Colonic mucosa (tissue), 4 donors: ENCODE results near the gene NCAM1. TPM values are rescaled to one million over a fixed set of nuclear protein-coding genes. Genes with fewer than 3 reads are reported as not detected.
A peak's percentile ranks its signal among the peaks of the same experiment; 100 is the strongest.

Experiments
- DNase-seq: peaks from one replicate; pipeline ENCODE4 v3.0.0-alpha.2; 2020
- H3K27ac ChIP-seq: fragments of 200-600 bp; one replicate; pipeline ENCODE4 v1.8.0; 2021
- H3K27me3 ChIP-seq: fragments of 200-600 bp; one replicate; pipeline ENCODE4 v1.8.0; 2021
- H3K36me3 ChIP-seq: fragments of 200-600 bp; one replicate; pipeline ENCODE4 v1.8.0; 2021
- H3K4me1 ChIP-seq: fragments of 200-600 bp; one replicate; pipeline ENCODE4 v1.8.0; 2021; ENCODE audit warnings: mild to moderate bottlenecking
- H3K4me3 ChIP-seq: fragments of 200-600 bp; one replicate; pipeline ENCODE4 v1.8.0; 2021
- H3K9ac ChIP-seq, 2 donors: one replicate each; pipeline ENCODE4 v1.7.0; 2013; ENCODE audit warnings: control low read depth in 2 of 2, low read depth in 2 of 2, low read length in 2 of 2
- H3K9me3 ChIP-seq: fragments of 200-600 bp; one replicate; pipeline ENCODE4 v1.8.0; 2021
- intact Hi-C: fragments of 100-400 bp; cut with DNase I; formaldehyde crosslinking; loops from one replicate; pipeline ENCODE4 v1.14.1; 2022
- total RNA-seq, 2 donors: library from RNA; stranded (reverse); fragmentation: NEBNext Ultra II Directional in 1 of 2; extraction: Animal tissue kit (Norgen Biotek cat#: 25700) in 1 of 2; gene quantifications; one replicate each; pipeline ENCODE4 v1.2.1, GENCODE V29; 2021
- TF ChIP-seq, protein P1 (sequence below): fragments of 200-600 bp; IDR thresholded peaks from one replicate; pipeline ENCODE4 v1.8.0; 2022; ENCODE audit warnings: antibody characterized with exemption, mild to moderate bottlenecking
- donor health status: healthy.
- donor health status: DM: no; HTN: no; CAD: no.
- donor health status: DM: no; HTN: no; CAD: no.

Gene NCAM1
- total RNA-seq, 2 donors from 2014 or later = 2.3 to 10.7 TPM

DNA sequence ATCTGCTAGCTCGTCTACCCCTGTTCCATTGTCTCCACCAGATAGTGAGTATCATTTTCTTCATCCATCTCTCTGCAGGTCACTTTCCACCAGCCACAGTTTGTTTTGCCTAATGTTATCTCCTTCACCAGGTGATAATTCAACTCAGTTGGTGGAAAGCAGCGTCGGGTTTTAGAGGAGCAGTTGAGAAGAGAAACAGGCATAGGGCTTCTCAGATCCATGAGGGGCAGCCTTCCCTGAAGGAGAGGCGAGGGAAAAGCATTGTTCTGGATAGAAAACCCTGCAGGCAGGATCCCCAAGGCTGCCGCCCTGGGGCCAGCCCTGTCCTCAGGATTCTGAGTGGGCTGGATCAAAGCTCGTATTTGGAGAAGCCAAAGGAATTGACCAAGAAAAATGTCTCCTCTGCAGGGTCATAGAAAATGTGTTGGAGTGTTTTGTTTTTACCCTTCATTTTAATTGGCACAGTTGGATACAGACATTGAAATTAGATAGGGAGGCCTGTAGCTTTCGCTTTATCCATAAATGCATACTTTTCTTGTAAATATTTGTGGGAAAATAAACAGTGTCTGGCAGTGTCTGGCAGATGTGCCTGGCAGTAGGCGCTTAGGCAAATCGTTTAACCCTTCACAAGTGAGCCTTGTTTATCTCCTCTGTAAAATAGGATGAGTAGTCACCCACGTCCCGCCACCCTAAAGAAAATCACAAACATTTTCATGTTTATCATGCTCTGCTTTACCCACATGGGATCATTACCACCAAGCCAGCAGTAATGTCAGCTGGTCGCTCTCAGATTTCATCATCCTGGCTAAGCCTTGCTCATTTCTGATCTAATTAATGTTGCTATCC is 279.8 kb downstream of the NCAM1 start:
- H3K4me3 ChIP-seq = no peak overlapping the region
- H3K9me3 ChIP-seq = no peaks in the 10 kb centered on the region
- no peaks in the 10 kb centered on the region for H3K4me1 ChIP-seq
- no peak overlapping the region for H3K9ac ChIP-seq
- intact Hi-C loops = no loop called here
- DNase-seq = no peak
- H3K27me3 ChIP-seq = no peaks in the 10 kb centered on the region
- TF ChIP-seq, protein P1, sequence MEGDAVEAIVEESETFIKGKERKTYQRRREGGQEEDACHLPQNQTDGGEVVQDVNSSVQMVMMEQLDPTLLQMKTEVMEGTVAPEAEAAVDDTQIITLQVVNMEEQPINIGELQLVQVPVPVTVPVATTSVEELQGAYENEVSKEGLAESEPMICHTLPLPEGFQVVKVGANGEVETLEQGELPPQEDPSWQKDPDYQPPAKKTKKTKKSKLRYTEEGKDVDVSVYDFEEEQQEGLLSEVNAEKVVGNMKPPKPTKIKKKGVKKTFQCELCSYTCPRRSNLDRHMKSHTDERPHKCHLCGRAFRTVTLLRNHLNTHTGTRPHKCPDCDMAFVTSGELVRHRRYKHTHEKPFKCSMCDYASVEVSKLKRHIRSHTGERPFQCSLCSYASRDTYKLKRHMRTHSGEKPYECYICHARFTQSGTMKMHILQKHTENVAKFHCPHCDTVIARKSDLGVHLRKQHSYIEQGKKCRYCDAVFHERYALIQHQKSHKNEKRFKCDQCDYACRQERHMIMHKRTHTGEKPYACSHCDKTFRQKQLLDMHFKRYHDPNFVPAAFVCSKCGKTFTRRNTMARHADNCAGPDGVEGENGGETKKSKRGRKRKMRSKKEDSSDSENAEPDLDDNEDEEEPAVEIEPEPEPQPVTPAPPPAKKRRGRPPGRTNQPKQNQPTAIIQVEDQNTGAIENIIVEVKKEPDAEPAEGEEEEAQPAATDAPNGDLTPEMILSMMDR = no peak
- no peaks in the 10 kb centered on the region for H3K36me3 ChIP-seq
- H3K27ac ChIP-seq = no peak overlapping the region

DNA sequence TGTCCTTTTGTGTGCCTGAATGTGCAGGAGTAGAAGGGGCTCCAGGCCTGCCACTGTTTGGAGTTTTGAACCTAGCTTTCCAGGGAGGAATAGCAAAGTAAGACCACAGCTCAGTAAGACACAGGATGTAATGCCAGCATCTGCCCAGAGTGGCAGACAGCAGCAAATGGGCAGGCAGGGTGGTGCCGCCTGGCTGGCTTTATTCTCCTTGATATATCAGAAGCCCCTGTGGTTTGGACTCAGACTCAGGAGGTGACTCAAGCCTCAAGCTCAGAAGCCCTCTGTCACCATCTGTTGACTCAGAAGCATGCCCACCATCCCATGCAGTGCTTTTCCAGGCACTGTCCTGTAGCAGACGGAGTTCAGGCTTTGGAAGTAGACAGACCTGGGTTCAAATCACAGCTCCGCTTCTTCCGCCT is 280.4 kb downstream of the NCAM1 start:
- TF ChIP-seq, protein P1 = no peak
- no peak for DNase-seq
- Histone ChIP-seq H3K27ac (no peak overlapping the region), H3K27me3 (no peaks in the 10 kb centered on the region), H3K4me3 (no peak overlapping the region), H3K9ac (no peak overlapping the region), H3K9me3 (no peaks in the 10 kb centered on the region), H3K4me1 (no peaks in the 10 kb centered on the region), H3K36me3 (no peaks in the 10 kb centered on the region)
- intact Hi-C loops = no loop called here

DNA sequence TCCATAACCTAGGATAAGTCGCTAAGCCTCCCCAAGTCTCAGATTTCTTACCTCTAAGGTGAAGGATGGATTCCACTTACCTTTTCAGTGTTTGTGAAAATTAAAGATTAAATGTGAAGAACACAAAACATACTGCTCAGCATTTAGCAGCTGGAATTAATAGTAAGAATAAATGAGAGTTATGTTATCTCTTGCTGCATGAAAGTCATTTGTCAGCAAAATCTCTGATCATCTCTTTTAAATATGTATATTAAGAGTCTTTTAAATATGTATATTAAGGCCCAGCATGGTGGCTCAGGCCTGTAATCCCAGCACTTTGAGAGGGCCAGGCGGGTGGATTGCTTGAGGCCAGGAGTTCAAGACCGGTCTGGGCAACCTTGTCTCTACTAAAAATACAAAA is 280.8 kb downstream of the NCAM1 start:
- intact Hi-C loops = no loop called here
- no peaks in the 10 kb centered on the region for H3K9me3 ChIP-seq
- no peak overlapping the region for H3K9ac ChIP-seq
- no peak overlapping the region for H3K27ac ChIP-seq
- no peaks in the 10 kb centered on the region for H3K27me3 ChIP-seq
- no peak overlapping the region for H3K4me3 ChIP-seq
- no peaks in the 10 kb centered on the region for H3K36me3 ChIP-seq
- TF ChIP-seq, protein P1 = no peak
- no peak for DNase-seq
- no peaks in the 10 kb centered on the region for H3K4me1 ChIP-seq

DNA sequence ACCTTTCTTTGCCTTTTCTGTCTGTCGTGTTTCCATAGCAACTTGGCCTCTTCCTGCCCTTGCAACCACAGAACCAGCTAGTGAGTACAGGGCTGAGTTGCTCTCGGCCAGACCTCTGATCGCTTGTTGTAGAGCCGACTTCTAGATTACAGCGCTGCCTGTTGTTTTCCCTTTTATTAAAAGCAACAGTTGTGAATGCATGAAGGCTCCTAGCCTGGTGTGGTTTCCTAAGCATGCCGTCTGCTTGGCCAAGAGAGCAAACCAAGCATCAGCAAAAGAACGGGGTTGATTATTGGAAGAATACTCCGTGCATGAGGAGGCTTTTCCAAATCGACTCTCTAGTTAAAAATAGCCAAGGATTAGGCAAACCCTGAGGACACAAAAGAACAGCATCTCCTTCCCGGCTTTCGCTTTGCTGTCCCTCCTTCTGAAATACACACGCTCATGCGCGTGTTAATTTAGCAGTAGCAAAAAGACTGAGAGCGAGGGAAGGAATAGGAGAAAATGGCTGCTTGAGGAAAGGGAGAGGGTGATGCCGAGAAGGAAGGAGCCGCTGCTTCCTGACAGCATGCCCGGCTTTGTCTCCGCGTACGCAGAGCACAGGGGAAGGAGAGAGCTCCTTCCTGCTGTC is 281.7 kb downstream of the NCAM1 start:
- no peaks in the 10 kb centered on the region for H3K36me3 ChIP-seq
- H3K4me1 ChIP-seq = no peaks in the 10 kb centered on the region
- TF ChIP-seq, protein P1 = no peak
- no peaks in the 10 kb centered on the region for H3K27me3 ChIP-seq
- intact Hi-C loops = no loop called here
- H3K4me3 ChIP-seq = peak overlapping the region; percentile 22
- H3K27ac ChIP-seq = peak overlapping the region; percentile 37
- DNase-seq = no peak
- no peaks in the 10 kb centered on the region for H3K9me3 ChIP-seq
- H3K9ac ChIP-seq = no peak overlapping the region

DNA sequence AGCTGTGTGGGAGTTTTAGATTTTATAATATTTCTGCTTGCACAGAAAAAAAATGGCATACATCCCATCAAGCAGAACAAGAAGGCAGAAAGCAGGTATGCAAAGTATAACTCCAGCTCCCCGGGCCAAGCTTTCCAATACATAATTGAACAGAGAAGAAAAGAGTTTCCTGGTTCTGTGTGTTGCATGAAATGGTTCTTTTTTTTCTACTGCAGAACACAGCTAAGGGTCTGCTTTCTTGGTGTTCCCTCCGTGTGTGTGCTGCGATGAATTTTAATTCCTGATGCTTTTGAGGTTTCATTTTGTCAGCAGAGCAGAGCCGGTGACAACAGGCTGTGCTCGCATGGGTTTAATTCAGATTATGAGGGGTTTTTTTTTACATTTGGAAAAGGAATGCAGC is 282.5 kb downstream of the NCAM1 start:
- H3K27ac ChIP-seq = no peak overlapping the region
- H3K9ac ChIP-seq = no peak overlapping the region
- intact Hi-C loops = no loop called here
- DNase-seq = no peak
- H3K4me1 ChIP-seq = no peaks in the 10 kb centered on the region
- H3K9me3 ChIP-seq = no peaks in the 10 kb centered on the region
- no peaks in the 10 kb centered on the region for H3K36me3 ChIP-seq
- no peak overlapping the region for H3K4me3 ChIP-seq
- TF ChIP-seq, protein P1 = no peak
- no peaks in the 10 kb centered on the region for H3K27me3 ChIP-seq
